ENCODE data around the gene MORN2. TPM values are rescaled to one million over a fixed set of nuclear protein-coding genes. Genes with fewer than 3 reads are reported as not detected.

MORN2 gene
- total and polyA plus RNA-seq, 2 donors (not counting 3 experiments of a cell fraction or from before 2014, with no cell fraction given) = 11.6 to 15.0 TPM

GRCh38 chr2:38887347-38887746, 11.6 kb downstream of the MORN2 start:
- Histone ChIP-seq H3K27ac (ENCODE audit: insufficient read depth, low read depth, low read length) (no peak overlapping the region), H3K9me3 (replicated peaks; ENCODE audit: control insufficient read depth, insufficient read depth, low read length) (no peaks in the 10 kb centered on the region), H3K9ac (replicated peaks; ENCODE audit: extremely low read depth, insufficient read depth, low read length) (no peak overlapping the region), H3K4me2 (ENCODE audit: insufficient read depth, low read length) (no peak overlapping the region), H3K9me1 (replicated peaks; ENCODE audit: control insufficient read depth, extremely low read depth, insufficient read depth, low read length) (no peaks in the 10 kb centered on the region), H3K79me2 (ENCODE audit: control insufficient read depth, insufficient read depth, low read length) (no peaks in the 10 kb centered on the region), H3K36me3 (ENCODE audit: control insufficient read depth in 2 of 2, extremely low read depth in 1 of 2, insufficient read depth in 2 of 2, low read length in 2 of 2) (no peaks in the 10 kb centered on the region), H3K27me3 (ENCODE audit: control insufficient read depth in 2 of 2, insufficient read depth in 2 of 2, low read length in 2 of 2) (no peaks in the 10 kb centered on the region), H3K4me3 (replicated peaks in 1 of 3; ENCODE audit: insufficient read depth in 1 of 3, low read depth in 1 of 3, low read length in 3 of 3) (no peak overlapping the region), H2AFZ (ENCODE audit: low read depth, low read length) (no peak overlapping the region), H4K20me1 (replicated peaks; ENCODE audit: control insufficient read depth, extremely low read depth, insufficient read depth, low read length) (no peaks in the 10 kb centered on the region), H3K4me1 (ENCODE audit: control insufficient read depth, extremely low read depth, insufficient read depth, low read length) (no peaks in the 10 kb centered on the region)
- no TSS peak for BruUV-seq (replicated peaks)
- intact Hi-C loops (cut with micrococcal nuclease) (no loop called here), dilution Hi-C loops (cut with MboI; ENCODE audit: extremely low pct_ligation_motif_present, low sequenced_read_pairs) (no loop called here)
- CTCF ChIA-PET = no interaction called here
- TF ChIP-seq JUN (IDR thresholded peaks at IDR 0.05; ENCODE audit: borderline replicate concordance, insufficient read depth, insufficient read length, low read depth) = no peak
- no peak for TF ChIP-seq MAX (IDR thresholded peaks at IDR 0.05; ENCODE audit: insufficient read depth, insufficient read length)
- no peak for TF ChIP-seq FOS (IDR thresholded peaks at IDR 0.05; ENCODE audit: borderline replicate concordance, insufficient read depth, low read length)
- TF ChIP-seq POLR2AphosphoS5 (IDR thresholded peaks at IDR 0.05; ENCODE audit: insufficient read depth, low read depth, low read length) = no peak
- TF ChIP-seq POLR2A (IDR thresholded peaks at IDR 0.05; ENCODE audit: low read depth, low read length) = no peak
- no peak for TF ChIP-seq MYC (IDR thresholded peaks at IDR 0.05; ENCODE audit: low read depth, low read length)
- TF ChIP-seq GATA2 (IDR thresholded peaks at IDR 0.05; ENCODE audit: insufficient read depth, insufficient read length, low read depth, low read length) = no peak
- TF ChIP-seq EZH2 (IDR thresholded peaks at IDR 0.05; ENCODE audit: borderline replicate concordance, low read depth, low read length, severe bottlenecking) = no peak
- no peak for TF ChIP-seq CTCF (IDR thresholded peaks at IDR 0.05; ENCODE audit: extremely low read depth in 1 of 2, insufficient read depth in 1 of 2, low read depth in 1 of 2, low read length in 2 of 2)
- DNase-seq (ENCODE audit: low read depth, low spot score) = no peak
- POLR2A ChIA-PET = no interaction called here
- no peak for FAIRE-seq

Measured in endothelial cell of umbilical vein (primary cell).